CD4-positive, alpha-beta T cell (primary cell): ENCODE measurements around the gene HCN1. TPM values are rescaled to one million over a fixed set of nuclear protein-coding genes. Genes with fewer than 3 reads are reported as not detected.
"Not testable (repeated sequence)": the region's sequence is repeated elsewhere in the genome, so short reads cannot be mapped to it uniquely, and the experiment has no call there.

Experiments used
- ATAC-seq: fragments of 200-7000 bp; cut with Tn5 transposase; one replicate; pipeline ENCODE4 v1.10.0; 2022; ENCODE audit warnings: mild to moderate bottlenecking; ENCODE audit not compliant: poor library complexity
- CTCF ChIA-PET: fragments of 350-600 bp; sonication (Branson Sonifier 250); formaldehyde crosslinking; loops from one replicate; lab custom pipeline; 2021; ENCODE audit warnings: antibody characterized with exemption, inconsistent platforms; lab: Charles Lee
- POLR2A ChIA-PET: fragments of 350-600 bp; sonication (Branson Sonifier 250); formaldehyde crosslinking; loops from one replicate; lab custom pipeline; 2021; ENCODE audit warnings: antibody characterized with exemption, inconsistent platforms; lab: Charles Lee
- DNase-seq, 14 experiments: peaks; one replicate each; pipeline ENCODE4 v3.0.0-alpha.2; 2013 to 2020; ENCODE audit warnings: mixed read lengths in 2 of 14
- H3K27ac ChIP-seq, 2 donors: one replicate each; pipeline versions ENCODE4 v1.5.1 to v1.7.0; 2013; ENCODE audit warnings: low read length in 2 of 2, low read depth in 1 of 2, mild to moderate bottlenecking in 1 of 2
- H3K27me3 ChIP-seq, 2 experiments: 1 replicate in 1 of 2; 2 replicates in 1 of 2; pipeline versions ENCODE4 v1.6.1 to v1.7.0; 2013; ENCODE audit warnings: low read length in 2 of 2, control low read depth in 1 of 2, mild to moderate bottlenecking in 1 of 2, moderate library complexity in 1 of 2; ENCODE audit not compliant: insufficient read depth in 2 of 2, control insufficient read depth in 1 of 2
- H3K36me3 ChIP-seq: one replicate; pipeline ENCODE4 v1.6.1; 2013; ENCODE audit warnings: low read length, control low read depth; ENCODE audit not compliant: insufficient read depth
- H3K4me1 ChIP-seq: one replicate; pipeline ENCODE4 v1.6.1; 2013; ENCODE audit warnings: low read length, control low read depth; ENCODE audit not compliant: insufficient read depth
- H3K4me3 ChIP-seq: one replicate; pipeline ENCODE4 v1.5.1; 2013; ENCODE audit warnings: mild to moderate bottlenecking, low read length, moderate library complexity
- H3K9me3 ChIP-seq, 2 experiments: 1 replicate in 1 of 2; 2 replicates in 1 of 2; pipeline versions ENCODE4 v1.6.1 to v1.7.0; 2013; ENCODE audit warnings: low read length in 2 of 2, mild to moderate bottlenecking in 2 of 2, control low read depth in 1 of 2, moderate library complexity in 1 of 2; ENCODE audit not compliant: control insufficient read depth in 1 of 2, insufficient read depth in 1 of 2
- H3K27ac Mint-ChIP-seq: one replicate; pipeline ENCODE4 v1.8.0; 2020; ENCODE audit warnings: mixed read lengths
- H3K27me3 Mint-ChIP-seq: one replicate; pipeline ENCODE4 v1.8.0; 2021; ENCODE audit warnings: mixed read lengths
- H3K36me3 Mint-ChIP-seq: one replicate; pipeline ENCODE4 v1.8.0; 2021; ENCODE audit warnings: low read depth, mixed read lengths
- H3K4me1 Mint-ChIP-seq: one replicate; pipeline ENCODE4 v1.8.0; 2021; ENCODE audit warnings: low read depth, mixed read lengths
- H3K4me3 Mint-ChIP-seq: one replicate; pipeline ENCODE4 v1.8.0; 2020; ENCODE audit warnings: mild to moderate bottlenecking, mixed read lengths
- H3K9me3 Mint-ChIP-seq: one replicate; pipeline ENCODE4 v1.8.0; 2020; ENCODE audit warnings: mixed read lengths
- CTCF ChIP-seq: fragments of 200-600 bp; IDR thresholded peaks from one replicate; pipeline ENCODE4 v1.8.0; 2022; ENCODE audit warnings: antibody characterized with exemption, mild to moderate bottlenecking
- intact Hi-C, 2 experiments: fragments of 100-400 bp; cut with DNase I in 1 of 2; cut with micrococcal nuclease in 1 of 2; formaldehyde crosslinking; loops; one replicate each; pipeline versions ENCODE4 v1.15.1 to v1.9.0; 2023 to 2025; cut with DNase I, micrococcal nuclease
- total RNA-seq, 174 experiments: library from RNA in 2 of 174; stranded (reverse) in 2 of 174; gene quantifications; one replicate each; pipeline ENCODE4 v1.2.3 and lab custom pipeline; 2021 to 2026

HCN1 gene
- total RNA-seq, 2 experiments from 2014 or later, result not detected

- Histone ChIP-seq H3K27me3 (no peaks in the 10 kb centered on the region), H3K27ac (no peak overlapping the region), H3K4me3 (no peak overlapping the region), H3K4me1 (no peaks in the 10 kb centered on the region), H3K9me3 (peaks cover 0 to 2% of the 10 kb centered on the region in 2 experiments), H3K36me3 (no peaks in the 10 kb centered on the region)
- DNase-seq (no peak), ATAC-seq (no peak)
- Mint-ChIP-seq H3K9me3 (peaks cover 26% of the 10 kb centered on the region), H3K4me3 (no peak overlapping the region), H3K36me3 (no peaks in the 10 kb centered on the region), H3K27me3 (no peaks in the 10 kb centered on the region), H3K27ac (no peak overlapping the region), H3K4me1 (no peaks in the 10 kb centered on the region)
- CTCF ChIA-PET, result no interaction called here
- POLR2A ChIA-PET, result no interaction called here
- intact Hi-C loops, result no loop called here
- no peak for TF ChIP-seq CTCF
Measured at GRCh38 chr5:45484781-45485180, 211.4 kb downstream of the HCN1 start.

- no peaks in the 10 kb centered on the region for H3K27me3 Mint-ChIP-seq
- H3K4me1 Mint-ChIP-seq, result no peaks in the 10 kb centered on the region
- Histone ChIP-seq H3K27ac (no peak overlapping the region), H3K4me3 (no peak overlapping the region), H3K9me3 (peaks cover 0 to 4% of the 10 kb centered on the region in 2 experiments), H3K4me1 (no peaks in the 10 kb centered on the region), H3K36me3 (no peaks in the 10 kb centered on the region), H3K27me3 (no peaks in the 10 kb centered on the region)
- intact Hi-C loops, result no loop called here
- H3K36me3 Mint-ChIP-seq, result no peaks in the 10 kb centered on the region
- no peak overlapping the region for H3K27ac Mint-ChIP-seq
- H3K4me3 Mint-ChIP-seq, result no peak overlapping the region
- H3K9me3 Mint-ChIP-seq, result peaks cover 7% of the 10 kb centered on the region
- ATAC-seq, result no peak
- TF ChIP-seq CTCF, result no peak
- no peak for DNase-seq
- ChIA-PET POLR2A (no interaction called here), CTCF (no interaction called here)
Measured at GRCh38 chr5:45454114-45454513, 242.1 kb downstream of the HCN1 start.

DNA sequence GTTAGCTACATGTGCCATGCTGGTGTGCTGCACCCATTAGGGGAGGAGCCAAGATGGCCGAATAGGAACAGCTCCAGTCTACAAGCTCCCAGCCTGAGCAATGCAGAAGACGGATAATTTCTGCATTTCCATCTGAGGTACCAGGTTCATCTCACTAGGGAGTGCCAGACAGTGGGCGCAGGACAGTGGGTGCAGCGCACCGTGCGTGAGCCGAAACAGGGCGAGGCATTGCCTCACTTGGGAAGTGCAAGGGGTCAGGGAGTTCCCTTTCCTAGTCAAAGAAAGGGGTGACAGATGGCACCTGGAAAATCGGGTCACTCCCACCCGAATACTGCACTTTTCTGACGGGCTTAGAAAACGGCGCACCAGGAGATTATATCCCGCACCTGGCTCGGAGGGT, 251.3 kb downstream of the HCN1 start:
- H3K27ac Mint-ChIP-seq, H3K4me3 ChIP-seq, H3K27me3 ChIP-seq, H3K27me3 Mint-ChIP-seq, H3K4me1 Mint-ChIP-seq, H3K36me3 ChIP-seq, DNase-seq, H3K4me3 Mint-ChIP-seq, CTCF ChIA-PET, H3K4me1 ChIP-seq, H3K9me3 Mint-ChIP-seq, H3K36me3 Mint-ChIP-seq, H3K27ac ChIP-seq, POLR2A ChIA-PET, ATAC-seq, intact Hi-C loops: not testable (repeated sequence)
- peaks cover 0 to 11% of the 10 kb centered on the region in 2 experiments for H3K9me3 ChIP-seq

DNA sequence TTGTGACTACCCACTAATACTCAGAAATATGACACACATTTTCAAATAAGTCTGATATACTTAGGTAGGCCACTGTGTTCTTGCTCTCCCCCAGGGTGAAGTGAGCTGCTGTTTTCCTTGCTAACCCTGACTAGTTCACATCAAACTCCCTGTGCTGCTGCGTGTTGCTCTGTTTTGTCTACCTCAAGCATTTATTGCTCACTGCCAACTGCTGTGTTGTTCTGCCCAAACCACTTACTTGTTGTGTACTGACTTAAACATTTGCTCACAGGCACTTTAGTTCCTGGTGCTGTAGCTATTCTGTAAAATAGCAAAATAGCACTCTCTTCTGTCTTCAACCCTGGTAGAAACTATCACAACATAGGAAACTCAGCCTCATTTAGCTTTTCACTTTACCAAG, 255.7 kb downstream of the HCN1 start:
- intact Hi-C loops, result no loop called here
- no peak for TF ChIP-seq CTCF
- H3K4me3 Mint-ChIP-seq, result no peak overlapping the region

More for the DNA sequence above, 255.7 kb downstream of the HCN1 start:
- H3K27ac ChIP-seq, result no peak overlapping the region
- ATAC-seq, result no peak
- H3K4me1 ChIP-seq, result no peaks in the 10 kb centered on the region
- H3K4me3 ChIP-seq, result no peak overlapping the region
- DNase-seq, result no peak
- Mint-ChIP-seq H3K4me1 (no peaks in the 10 kb centered on the region), H3K9me3 (peaks cover 1% of the 10 kb centered on the region), H3K36me3 (no peaks in the 10 kb centered on the region), H3K27me3 (no peaks in the 10 kb centered on the region), H3K27ac (no peak overlapping the region)
- no peaks in the 10 kb centered on the region for H3K36me3 ChIP-seq
- CTCF ChIA-PET, result no interaction called here
- peaks cover 0 to 11% of the 10 kb centered on the region in 2 experiments for H3K9me3 ChIP-seq
- no peaks in the 10 kb centered on the region for H3K27me3 ChIP-seq
- POLR2A ChIA-PET, result no interaction called here
